Midbrain (tissue), 1 donor: ENCODE data around the gene ANO7.

ENCODE experiments used
- DNase-seq: peaks from one replicate; lab custom pipeline; 2025; lab: John Stamatoyannopoulos, UW

Gene ANO7

GRCh38 chr2:241188361-241189092 is at the start of gene ANO7:
Gene ANO7, plus strand, starts transcription at chr2:241188677. Its CDS starts 1,387 bp downstream, at chr2:241190064.
- no peak for DNase-seq

- no peak for DNase-seq
These were observed 48.7 kb upstream of the ANO7 start for GRCh38 chr2:241139531-241140444.

- DNase-seq = no peak
These were observed 48.0 kb upstream of the ANO7 start for GRCh38 chr2:241140445-241140840.

- no peak for DNase-seq
These were observed 47.2 kb upstream of the ANO7 start for GRCh38 chr2:241141214-241141770.

- no peak for DNase-seq
These were observed 46.4 kb upstream of the ANO7 start for GRCh38 chr2:241142063-241142462.

- no peak for DNase-seq
These were observed 45.9 kb upstream of the ANO7 start for GRCh38 chr2:241142593-241142992.

GRCh38 chr2:241146286-241146685 is 42.2 kb upstream of the ANO7 start:
- DNase-seq = no peak

- DNase-seq = no peak
These were observed 41.1 kb upstream of the ANO7 start for GRCh38 chr2:241147336-241147735.

GRCh38 chr2:241148239-241148638 is 40.2 kb upstream of the ANO7 start:
- DNase-seq = no peak

- peak; percentile 93 for DNase-seq
These were observed 39.4 kb upstream of the ANO7 start, which contains the start of gene PASK for GRCh38 chr2:241148891-241149674. Gene PASK, minus strand, starts transcription at chr2:241149472. Its CDS starts 6,440 bp downstream, at chr2:241143032.

GRCh38 chr2:241149675-241149924 is 38.9 kb upstream of the ANO7 start:
- no peak for DNase-seq

- DNase-seq = peak; percentile 96
These were observed 38.4 kb upstream of the ANO7 start, which contains the start of gene PPP1R7 for GRCh38 chr2:241149925-241150659. Gene PPP1R7, plus strand, starts transcription at chr2:241150467. Its CDS starts 29 bp downstream, at chr2:241150496.

GRCh38 chr2:241150660-241151530 is 37.6 kb upstream of the ANO7 start:
- DNase-seq = peak; percentile 51

GRCh38 chr2:241151934-241152660 is 36.4 kb upstream of the ANO7 start:
- no peak for DNase-seq

- no peak for DNase-seq
These were observed 34.9 kb upstream of the ANO7 start for GRCh38 chr2:241153616-241154015.

GRCh38 chr2:241154915-241155314 is 33.6 kb upstream of the ANO7 start:
- DNase-seq = no peak

GRCh38 chr2:241155936-241156335 is 32.5 kb upstream of the ANO7 start:
- no peak for DNase-seq

- DNase-seq = no peak
These were observed 31.5 kb upstream of the ANO7 start for GRCh38 chr2:241156971-241157441.

- DNase-seq = no peak
These were observed 30.5 kb upstream of the ANO7 start for GRCh38 chr2:241157841-241158545.
